ENCODE data around the gene AFDN.

The AFDN gene, protein sequence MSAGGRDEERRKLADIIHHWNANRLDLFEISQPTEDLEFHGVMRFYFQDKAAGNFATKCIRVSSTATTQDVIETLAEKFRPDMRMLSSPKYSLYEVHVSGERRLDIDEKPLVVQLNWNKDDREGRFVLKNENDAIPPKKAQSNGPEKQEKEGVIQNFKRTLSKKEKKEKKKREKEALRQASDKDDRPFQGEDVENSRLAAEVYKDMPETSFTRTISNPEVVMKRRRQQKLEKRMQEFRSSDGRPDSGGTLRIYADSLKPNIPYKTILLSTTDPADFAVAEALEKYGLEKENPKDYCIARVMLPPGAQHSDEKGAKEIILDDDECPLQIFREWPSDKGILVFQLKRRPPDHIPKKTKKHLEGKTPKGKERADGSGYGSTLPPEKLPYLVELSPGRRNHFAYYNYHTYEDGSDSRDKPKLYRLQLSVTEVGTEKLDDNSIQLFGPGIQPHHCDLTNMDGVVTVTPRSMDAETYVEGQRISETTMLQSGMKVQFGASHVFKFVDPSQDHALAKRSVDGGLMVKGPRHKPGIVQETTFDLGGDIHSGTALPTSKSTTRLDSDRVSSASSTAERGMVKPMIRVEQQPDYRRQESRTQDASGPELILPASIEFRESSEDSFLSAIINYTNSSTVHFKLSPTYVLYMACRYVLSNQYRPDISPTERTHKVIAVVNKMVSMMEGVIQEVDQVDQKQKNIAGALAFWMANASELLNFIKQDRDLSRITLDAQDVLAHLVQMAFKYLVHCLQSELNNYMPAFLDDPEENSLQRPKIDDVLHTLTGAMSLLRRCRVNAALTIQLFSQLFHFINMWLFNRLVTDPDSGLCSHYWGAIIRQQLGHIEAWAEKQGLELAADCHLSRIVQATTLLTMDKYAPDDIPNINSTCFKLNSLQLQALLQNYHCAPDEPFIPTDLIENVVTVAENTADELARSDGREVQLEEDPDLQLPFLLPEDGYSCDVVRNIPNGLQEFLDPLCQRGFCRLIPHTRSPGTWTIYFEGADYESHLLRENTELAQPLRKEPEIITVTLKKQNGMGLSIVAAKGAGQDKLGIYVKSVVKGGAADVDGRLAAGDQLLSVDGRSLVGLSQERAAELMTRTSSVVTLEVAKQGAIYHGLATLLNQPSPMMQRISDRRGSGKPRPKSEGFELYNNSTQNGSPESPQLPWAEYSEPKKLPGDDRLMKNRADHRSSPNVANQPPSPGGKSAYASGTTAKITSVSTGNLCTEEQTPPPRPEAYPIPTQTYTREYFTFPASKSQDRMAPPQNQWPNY (N-terminal part only)

DNA sequence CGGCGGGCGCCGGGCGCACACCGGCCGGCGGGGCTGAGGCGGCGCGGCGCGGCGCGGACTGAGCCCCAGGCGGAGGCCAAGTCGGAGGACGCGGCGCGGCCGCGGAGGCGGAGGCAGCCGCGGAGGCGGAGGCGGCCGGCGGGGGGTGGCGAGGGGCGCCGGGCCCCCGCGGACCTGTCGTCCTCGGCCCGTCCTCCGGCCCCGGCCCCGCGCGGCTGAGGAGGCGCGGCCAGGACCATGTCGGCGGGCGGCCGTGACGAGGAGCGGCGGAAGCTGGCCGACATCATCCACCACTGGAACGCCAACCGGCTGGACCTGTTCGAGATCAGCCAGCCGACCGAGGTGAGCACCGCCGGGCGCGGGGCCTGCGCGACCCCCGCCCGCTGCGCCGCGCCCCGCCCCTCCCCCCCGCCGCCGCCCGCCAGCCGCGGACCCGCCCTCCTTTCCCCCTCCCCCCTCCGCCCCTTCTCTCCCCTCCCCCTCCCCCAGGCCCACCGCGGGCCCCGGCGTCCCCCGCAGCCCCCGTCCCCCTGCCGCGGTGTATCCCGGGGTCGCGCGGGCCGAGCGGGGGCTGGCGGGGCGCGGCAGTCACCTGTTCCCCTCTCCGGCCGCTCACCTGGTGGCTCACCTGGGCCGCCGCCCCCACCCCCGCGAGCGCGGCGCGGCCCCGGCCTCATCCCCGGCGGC lies at the start of gene AFDN:
TSS of gene AFDN (plus strand) at position 16 of the 687 bp plus-strand sequence. CDS start at position 238, 222 bp downstream.
- Histone ChIP-seq H3K36me3 (ENCODE audit: insufficient read depth, low read length) (no peaks in the 10 kb centered on the region), H3K9ac (ENCODE audit: low read depth, low read length) (peak within 1 kb of the TSS; percentile 98), H3K4me1 (ENCODE audit: insufficient read depth, low read length) (peaks cover 5% of the 10 kb centered on the region; the same call in 1 of the 2 replicates), H3K9me3 (ENCODE audit: control insufficient read depth, insufficient read depth, low read length) (no peaks in the 10 kb centered on the region)

DNA sequence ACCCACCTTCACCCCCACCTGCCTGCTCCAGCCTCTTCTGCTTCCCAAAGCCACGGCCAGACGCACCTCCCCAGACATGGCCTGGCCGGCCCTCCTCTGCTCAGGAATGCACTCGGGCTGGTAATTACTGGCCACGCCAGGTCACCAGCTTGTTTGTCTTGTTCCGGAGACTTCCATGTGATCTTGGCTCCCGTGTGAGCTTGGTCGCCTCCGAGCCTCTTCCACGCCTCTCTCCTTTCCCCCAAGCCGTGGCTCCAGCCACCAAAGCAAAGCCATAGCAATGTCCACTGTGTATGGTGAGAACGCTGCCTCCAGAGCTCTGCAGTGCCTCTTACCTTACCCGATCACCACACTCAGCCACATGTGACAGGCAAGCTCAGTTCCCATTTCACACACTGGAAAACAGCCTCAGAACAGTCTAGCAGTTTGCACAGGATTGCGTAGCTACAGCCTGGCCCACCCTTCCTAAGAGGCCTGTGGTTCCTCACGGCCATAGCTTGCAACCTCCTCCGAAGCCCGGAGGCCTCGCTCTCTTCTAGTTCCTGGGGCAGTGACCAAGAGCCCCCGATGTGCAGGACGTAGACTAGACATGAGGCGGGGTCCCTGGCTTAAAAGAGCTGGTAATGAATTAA lies 48.1 kb upstream of the AFDN start:
- H3K36me3 ChIP-seq (ENCODE audit: insufficient read depth, low read length): no peaks in the 10 kb centered on the region
- no peaks in the 10 kb centered on the region for H3K9me3 ChIP-seq (ENCODE audit: control insufficient read depth, insufficient read depth, low read length)
- H3K9ac ChIP-seq (ENCODE audit: low read depth, low read length): no peak overlapping the region
- H3K4me1 ChIP-seq (ENCODE audit: insufficient read depth, low read length): peaks cover 6% of the 10 kb centered on the region; the same call in 1 of the 2 replicates

DNA sequence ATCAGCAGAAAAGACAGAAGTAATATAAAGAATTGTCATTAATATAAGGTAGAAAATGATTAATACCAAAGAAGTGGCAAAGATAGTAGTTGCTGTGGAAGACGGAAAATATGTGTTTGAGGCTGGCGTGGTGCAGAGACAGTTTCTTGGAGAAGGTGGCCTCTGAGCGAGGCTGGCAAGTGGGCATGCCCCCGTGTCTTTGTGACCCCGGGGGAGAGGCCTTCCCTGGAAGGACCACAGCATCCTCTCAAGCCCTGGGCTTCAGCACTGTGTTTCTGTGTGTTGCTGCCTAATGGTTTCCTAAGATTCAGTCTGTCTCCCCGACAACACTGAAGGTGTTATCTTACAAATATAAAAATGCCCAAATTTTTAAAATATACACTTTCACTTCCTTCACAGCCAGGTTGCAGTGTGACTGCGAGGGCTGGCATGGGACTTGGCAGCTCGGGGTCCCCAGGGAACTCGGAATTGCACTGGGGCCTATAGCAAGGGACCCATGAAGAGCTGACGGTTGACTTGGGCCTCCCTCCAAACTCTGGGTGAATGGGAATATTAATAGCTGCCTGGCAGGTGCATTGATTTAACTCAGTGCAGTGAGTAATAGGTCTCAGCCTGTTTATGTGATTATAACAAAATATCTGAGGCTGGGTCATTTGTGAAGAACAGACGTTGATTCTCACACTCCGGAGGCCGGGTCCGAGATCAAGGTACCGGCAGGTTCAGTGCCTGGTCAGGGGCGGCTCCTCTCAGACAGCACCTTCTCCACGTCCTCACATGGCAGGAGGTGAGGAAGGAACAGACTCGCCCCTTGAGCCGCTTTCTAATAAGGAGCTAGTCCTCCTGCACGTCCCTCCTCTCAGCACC lies 47.4 kb upstream of the AFDN start:
- no peaks in the 10 kb centered on the region for H3K36me3 ChIP-seq (ENCODE audit: insufficient read depth, low read length)
- H3K4me1 ChIP-seq (ENCODE audit: insufficient read depth, low read length): peaks cover 6% of the 10 kb centered on the region; the same call in 1 of the 2 replicates
- H3K9ac ChIP-seq (ENCODE audit: low read depth, low read length): no peak overlapping the region
- no peaks in the 10 kb centered on the region for H3K9me3 ChIP-seq (ENCODE audit: control insufficient read depth, insufficient read depth, low read length)

DNA sequence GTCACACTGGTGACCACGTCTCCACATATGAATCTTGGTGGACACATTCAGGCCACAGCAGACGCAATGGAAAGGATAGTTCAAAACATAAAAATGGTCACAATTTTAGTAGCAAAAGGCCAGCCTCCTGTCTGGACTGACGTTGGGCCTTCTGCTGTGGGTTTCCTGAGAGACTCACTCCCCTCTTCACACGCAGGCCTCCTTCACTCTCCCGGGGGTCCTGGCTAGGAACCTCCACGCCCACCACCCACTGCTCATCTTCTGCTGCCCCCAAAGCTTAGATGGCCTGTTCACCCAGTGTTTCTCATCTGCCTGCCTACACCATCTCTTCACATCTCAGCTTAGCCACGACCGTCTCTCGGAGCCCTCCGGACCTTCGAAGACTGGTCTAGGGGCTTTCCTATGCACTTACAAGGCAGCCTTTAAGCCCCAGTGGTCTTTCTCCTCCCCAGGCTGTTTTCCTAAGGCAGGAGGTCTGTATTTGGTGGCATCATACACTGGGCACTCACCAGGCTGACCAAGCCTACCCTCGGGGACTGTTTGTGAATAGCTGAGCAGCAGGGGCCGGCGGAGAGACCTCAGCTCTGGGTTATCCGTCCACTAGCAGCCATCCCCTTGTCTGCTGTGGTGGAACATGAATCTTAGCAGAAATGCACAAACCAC lies 46.6 kb upstream of the AFDN start:
- Histone ChIP-seq H3K9ac (ENCODE audit: low read depth, low read length) (no peak overlapping the region), H3K36me3 (ENCODE audit: insufficient read depth, low read length) (no peaks in the 10 kb centered on the region), H3K4me1 (ENCODE audit: insufficient read depth, low read length) (peaks cover 6% of the 10 kb centered on the region; the same call in 1 of the 2 replicates), H3K9me3 (ENCODE audit: control insufficient read depth, insufficient read depth, low read length) (no peaks in the 10 kb centered on the region)

- peaks cover 6% of the 10 kb centered on the region; the same call in 1 of the 2 replicates for H3K4me1 ChIP-seq (ENCODE audit: insufficient read depth, low read length)
- H3K9ac ChIP-seq (ENCODE audit: low read depth, low read length): no peak overlapping the region
Observed at GRCh38 chr6:167781066-167781767, 45.5 kb upstream of the AFDN start.

DNA sequence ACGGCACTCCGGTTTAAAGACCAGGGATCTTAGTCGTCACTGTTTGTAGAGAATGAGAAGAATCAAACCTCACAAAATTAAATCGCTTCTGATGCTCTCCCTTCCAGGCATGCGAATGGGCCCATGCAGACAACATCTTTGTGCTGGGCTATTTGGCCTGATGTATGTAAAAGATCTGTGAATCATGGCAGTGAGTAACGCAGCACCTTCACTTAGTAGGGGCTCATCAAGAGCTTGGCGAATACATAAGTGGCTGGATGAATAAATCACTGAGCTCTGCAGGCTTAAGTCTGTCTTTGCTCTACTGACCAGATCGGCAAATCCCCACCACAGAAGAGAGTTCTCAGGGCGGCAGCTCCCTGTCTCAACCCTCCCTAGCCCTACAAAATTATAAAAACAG lies 44.8 kb upstream of the AFDN start:
- Histone ChIP-seq H3K4me1 (ENCODE audit: insufficient read depth, low read length) (peaks cover 6% of the 10 kb centered on the region; the same call in 1 of the 2 replicates), H3K9ac (ENCODE audit: low read depth, low read length) (no peak overlapping the region)

More at GRCh38 chr6:167781066-167781767, 45.5 kb upstream of the AFDN start:
- no peaks in the 10 kb centered on the region for H3K9me3 ChIP-seq (ENCODE audit: control insufficient read depth, insufficient read depth, low read length)
- H3K36me3 ChIP-seq (ENCODE audit: insufficient read depth, low read length): no peaks in the 10 kb centered on the region

GRCh38 chr6:167782698-167783517 lies 43.8 kb upstream of the AFDN start:
- H3K9ac ChIP-seq (ENCODE audit: low read depth, low read length): no peak overlapping the region
- no peaks in the 10 kb centered on the region for H3K36me3 ChIP-seq (ENCODE audit: insufficient read depth, low read length)
- peaks cover 10% of the 10 kb centered on the region; the same call in 1 of the 2 replicates for H3K4me1 ChIP-seq (ENCODE audit: insufficient read depth, low read length)
- no peaks in the 10 kb centered on the region for H3K9me3 ChIP-seq (ENCODE audit: control insufficient read depth, insufficient read depth, low read length)

More for the DNA sequence above, 44.8 kb upstream of the AFDN start:
- H3K36me3 ChIP-seq (ENCODE audit: insufficient read depth, low read length): no peaks in the 10 kb centered on the region
- no peaks in the 10 kb centered on the region for H3K9me3 ChIP-seq (ENCODE audit: control insufficient read depth, insufficient read depth, low read length)

DNA sequence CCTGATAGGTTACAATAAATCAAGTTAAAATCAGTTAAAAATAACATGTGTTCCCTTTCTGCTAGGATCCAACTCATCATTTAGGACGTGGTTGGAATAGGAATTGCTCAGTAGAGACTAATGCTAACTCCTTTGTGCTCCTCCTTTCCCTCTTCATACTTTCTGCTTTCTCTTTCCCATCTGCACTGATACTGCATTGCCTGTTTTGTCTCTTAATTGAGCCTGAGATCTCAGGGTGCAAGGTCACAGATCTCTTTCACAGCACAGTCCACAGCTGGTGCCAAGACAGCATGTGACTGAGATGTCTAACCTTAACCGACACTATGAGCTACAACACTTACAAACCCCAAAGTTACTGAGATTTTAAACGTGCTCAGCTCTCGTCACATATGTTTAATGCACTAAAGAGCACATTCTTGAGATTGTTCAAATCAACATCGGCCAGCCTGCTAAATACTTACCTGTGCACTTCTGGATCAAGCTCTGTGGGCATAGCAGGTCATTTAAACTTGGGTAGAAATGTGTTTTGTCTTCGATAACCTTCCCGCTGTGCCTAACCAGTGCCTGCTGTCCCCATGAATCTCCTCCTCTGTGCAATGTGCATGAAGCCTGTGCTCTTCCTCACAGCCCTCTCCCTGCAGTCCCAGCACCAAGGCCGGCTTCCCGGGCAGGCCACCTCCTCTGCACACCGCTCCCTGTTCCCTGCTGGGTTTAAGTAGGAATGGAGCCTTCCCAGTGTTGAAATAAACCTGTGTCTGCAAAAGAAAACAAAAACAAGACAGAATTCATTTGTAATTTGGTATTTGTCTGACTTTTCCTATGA lies 39.6 kb upstream of the AFDN start:
- H3K4me1 ChIP-seq (ENCODE audit: insufficient read depth, low read length): 0 out of 2 replicates have a peak, but pooled peaks cover 4% of the 10 kb centered on the region
- H3K9ac ChIP-seq (ENCODE audit: low read depth, low read length): no peak overlapping the region
- H3K9me3 ChIP-seq (ENCODE audit: control insufficient read depth, insufficient read depth, low read length): no peaks in the 10 kb centered on the region
- no peaks in the 10 kb centered on the region for H3K36me3 ChIP-seq (ENCODE audit: insufficient read depth, low read length)

DNA sequence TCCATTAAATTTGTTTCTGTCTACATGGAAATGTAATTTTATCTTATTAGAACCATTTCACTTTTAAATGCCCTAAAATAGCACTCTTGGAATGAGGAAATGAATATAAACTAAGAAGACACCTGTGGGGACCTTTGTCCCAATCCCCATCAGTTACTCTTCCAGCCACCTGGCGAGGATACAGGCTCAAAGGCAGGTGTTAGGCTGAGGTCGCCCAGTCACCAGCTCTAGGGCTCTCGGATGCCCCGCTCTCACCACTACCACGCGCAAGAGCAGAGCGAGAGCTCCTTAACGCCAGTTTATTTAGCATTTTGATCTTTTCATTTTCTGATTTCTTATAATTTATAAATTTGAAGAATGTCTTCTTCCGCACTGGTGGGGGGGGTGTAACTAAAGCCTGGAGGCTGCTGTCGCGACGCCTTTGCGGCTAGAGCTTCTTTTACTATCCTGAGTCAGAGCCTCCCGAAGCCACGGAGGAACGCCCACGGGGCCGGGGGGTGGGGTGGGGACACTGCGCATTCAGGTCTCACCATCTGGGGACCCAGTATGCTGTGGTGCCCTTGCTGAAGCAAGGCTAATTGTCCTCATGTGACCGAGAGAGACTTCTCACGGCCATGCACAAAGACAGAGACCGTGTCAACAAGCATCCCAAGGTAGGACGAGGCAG lies 38.7 kb upstream of the AFDN start:
- H3K9ac ChIP-seq (ENCODE audit: low read depth, low read length): no peak overlapping the region
- H3K36me3 ChIP-seq (ENCODE audit: insufficient read depth, low read length): no peaks in the 10 kb centered on the region
- 0 out of 2 replicates have a peak, but pooled peaks cover 4% of the 10 kb centered on the region for H3K4me1 ChIP-seq (ENCODE audit: insufficient read depth, low read length)
- no peaks in the 10 kb centered on the region for H3K9me3 ChIP-seq (ENCODE audit: control insufficient read depth, insufficient read depth, low read length)

DNA sequence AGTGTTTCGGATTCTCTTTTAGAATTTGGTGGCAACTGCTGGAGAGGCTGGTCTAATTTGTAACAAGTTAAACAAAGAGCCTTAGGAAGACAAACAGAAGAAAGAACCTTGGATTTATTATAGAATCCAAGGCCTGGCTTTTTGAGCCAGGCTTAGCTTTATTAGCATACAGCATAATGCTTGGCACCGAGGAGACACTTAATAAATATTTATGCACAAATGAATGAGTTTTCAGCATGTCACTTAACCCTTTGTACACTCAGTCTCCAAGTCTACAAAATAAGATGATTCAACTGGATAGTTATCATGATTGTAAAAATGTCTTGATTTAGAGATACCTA lies 38.2 kb upstream of the AFDN start:
- 0 out of 2 replicates have a peak, but pooled peaks cover 4% of the 10 kb centered on the region for H3K4me1 ChIP-seq (ENCODE audit: insufficient read depth, low read length)
- no peak overlapping the region for H3K9ac ChIP-seq (ENCODE audit: low read depth, low read length)
- no peaks in the 10 kb centered on the region for H3K9me3 ChIP-seq (ENCODE audit: control insufficient read depth, insufficient read depth, low read length)
- H3K36me3 ChIP-seq (ENCODE audit: insufficient read depth, low read length): no peaks in the 10 kb centered on the region
